ENCODE results near the gene ANXA5. TPM values are rescaled to one million over a fixed set of nuclear protein-coding genes. Genes with fewer than 3 reads are reported as not detected.

The ANXA5 gene
- total RNA-seq, 1 experiment from 2014 or later = 349 TPM

DNA sequence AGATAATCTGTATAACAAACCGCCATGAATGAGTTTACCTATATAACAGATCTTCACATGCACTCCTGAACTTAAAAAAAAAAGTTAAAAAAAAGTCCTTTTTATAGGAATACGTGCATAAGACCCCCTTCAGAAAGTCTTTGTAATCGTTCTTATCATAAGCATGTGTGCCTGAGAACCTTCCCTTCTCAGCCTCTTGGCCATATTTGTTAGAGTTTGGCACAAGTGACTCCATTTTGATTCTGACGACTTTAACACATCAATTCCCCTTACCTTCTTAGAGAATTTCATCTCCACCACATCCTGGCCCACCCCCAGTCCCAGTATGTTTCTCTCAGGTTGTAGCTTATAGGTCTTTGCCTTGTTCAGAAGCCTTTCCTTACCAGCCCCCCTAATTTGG lies 16.0 kb upstream of the ANXA5 start:
- DNase-seq (ENCODE audit: extremely low read depth, low read depth) = no peak

DNA sequence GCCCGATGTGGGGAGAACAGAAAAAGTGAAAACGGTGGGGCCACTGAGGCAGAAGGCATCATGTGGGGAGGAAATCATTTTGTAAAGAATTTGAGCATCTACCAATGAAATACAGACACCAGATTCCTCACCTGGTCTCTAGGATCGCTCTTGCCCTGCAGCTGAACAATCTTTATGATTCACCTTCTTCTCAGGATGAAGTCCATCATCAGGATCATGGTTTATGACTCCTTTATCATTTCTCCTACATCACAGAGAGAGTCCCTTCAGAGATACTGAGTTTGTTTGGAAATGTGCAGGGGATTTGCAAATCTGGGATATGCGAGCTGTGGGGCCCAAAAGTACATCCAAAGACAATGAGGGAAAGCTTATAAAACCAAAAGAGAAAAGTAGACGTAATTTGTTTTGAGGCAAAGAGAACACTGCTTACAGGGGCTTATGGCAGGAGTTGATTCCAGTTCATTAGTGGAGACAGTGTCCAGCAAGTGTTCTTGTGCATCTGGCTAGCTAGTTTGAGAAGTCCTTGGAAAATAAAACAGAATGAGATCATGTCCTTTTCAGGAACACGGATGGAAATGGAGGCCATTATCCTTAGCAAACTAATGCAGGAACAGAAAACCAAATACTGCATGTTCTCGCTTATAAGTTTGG lies 15.3 kb upstream of the ANXA5 start:
- no peak for DNase-seq (ENCODE audit: extremely low read depth, low read depth)

- DNase-seq (ENCODE audit: extremely low read depth, low read depth) = peak; percentile 74
Measured at GRCh38 chr4:121711263-121712000, 14.7 kb upstream of the ANXA5 start.

- no peak for DNase-seq (ENCODE audit: extremely low read depth, low read depth)
Measured at GRCh38 chr4:121709766-121710405, 13.1 kb upstream of the ANXA5 start.

GRCh38 chr4:121707344-121707743 lies 10.6 kb upstream of the ANXA5 start:
- DNase-seq (ENCODE audit: extremely low read depth, low read depth) = no peak

GRCh38 chr4:121706595-121707021 lies 9.8 kb upstream of the ANXA5 start:
- no peak for DNase-seq (ENCODE audit: extremely low read depth, low read depth)

GRCh38 chr4:121705521-121705920 lies 8.7 kb upstream of the ANXA5 start:
- DNase-seq (ENCODE audit: extremely low read depth, low read depth) = no peak

DNA sequence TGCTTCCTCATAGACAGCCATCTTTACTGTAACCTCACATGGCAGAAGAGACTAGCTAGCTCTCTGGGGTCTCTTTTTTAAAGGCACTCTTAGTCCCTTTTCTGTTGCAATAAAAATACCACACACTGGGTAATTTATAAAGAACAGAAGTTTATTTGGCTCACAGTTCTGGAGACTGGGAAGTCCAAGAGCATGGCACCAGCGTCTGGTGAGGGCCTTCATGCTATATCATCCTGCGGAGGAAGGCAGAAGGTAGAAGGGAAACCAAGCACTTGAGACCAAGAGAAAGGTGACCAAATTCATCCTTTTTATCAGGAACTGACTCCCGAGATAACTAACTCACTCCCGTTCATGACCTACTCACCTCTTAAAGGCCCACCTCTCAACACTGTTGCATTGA lies 5.4 kb upstream of the ANXA5 start:
- DNase-seq (ENCODE audit: extremely low read depth, low read depth) = no peak

- no peak for DNase-seq (ENCODE audit: extremely low read depth, low read depth)
Measured at GRCh38 chr4:121701263-121701662, 4.5 kb upstream of the ANXA5 start.

DNA sequence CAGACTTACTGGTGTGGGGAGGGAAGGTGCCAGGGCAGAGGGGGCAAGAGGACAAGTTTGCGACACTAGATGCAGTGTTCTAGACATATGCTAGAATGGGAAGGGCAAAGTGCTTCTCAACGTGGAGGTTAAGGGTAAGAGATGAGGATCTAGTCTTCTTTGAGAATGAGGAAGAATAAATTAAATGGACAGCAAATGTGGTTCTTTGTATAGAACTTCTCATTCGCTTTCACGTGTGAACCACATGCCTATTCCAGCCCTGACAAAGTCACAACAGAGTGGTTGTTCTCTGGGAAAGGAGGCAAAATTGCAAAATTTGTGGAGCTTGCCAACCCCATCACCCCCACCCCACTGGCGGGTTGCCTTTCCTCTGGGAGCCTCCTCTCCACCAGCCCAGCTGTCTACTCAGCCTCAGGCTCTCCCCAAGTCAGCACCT lies 1.5 kb upstream of the ANXA5 start:
- no peak for DNase-seq (ENCODE audit: extremely low read depth, low read depth)

DNA sequence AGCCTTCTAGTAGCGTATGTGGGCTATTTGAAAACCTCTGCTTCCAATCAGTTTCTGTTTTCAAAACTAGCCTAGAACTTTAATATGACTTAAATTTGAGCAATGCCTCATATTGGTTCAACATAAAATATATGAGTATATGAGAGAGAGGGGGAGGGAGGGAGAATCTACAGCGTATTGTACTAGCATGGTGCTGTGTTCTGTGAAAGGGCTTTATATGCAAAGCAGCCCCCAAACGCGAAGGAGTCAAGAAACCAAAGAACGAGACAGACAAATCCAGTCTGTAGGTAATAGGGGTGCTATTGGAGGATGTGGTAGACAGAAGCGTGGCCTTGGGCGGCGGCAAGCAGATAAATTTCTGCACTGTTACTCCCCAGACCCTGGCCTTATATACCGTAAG lies 784 bp upstream of the ANXA5 start:
- no peak for DNase-seq (ENCODE audit: extremely low read depth, low read depth)

- DNase-seq (ENCODE audit: extremely low read depth, low read depth) = no peak
Measured at GRCh38 chr4:121696170-121696580, 605 bp downstream of the ANXA5 start.

- DNase-seq (ENCODE audit: extremely low read depth, low read depth) = no peak
Measured at GRCh38 chr4:121693886-121694285, 2.9 kb downstream of the ANXA5 start.

GRCh38 chr4:121693450-121693849 lies 3.3 kb downstream of the ANXA5 start:
- no peak for DNase-seq (ENCODE audit: extremely low read depth, low read depth)

DNA sequence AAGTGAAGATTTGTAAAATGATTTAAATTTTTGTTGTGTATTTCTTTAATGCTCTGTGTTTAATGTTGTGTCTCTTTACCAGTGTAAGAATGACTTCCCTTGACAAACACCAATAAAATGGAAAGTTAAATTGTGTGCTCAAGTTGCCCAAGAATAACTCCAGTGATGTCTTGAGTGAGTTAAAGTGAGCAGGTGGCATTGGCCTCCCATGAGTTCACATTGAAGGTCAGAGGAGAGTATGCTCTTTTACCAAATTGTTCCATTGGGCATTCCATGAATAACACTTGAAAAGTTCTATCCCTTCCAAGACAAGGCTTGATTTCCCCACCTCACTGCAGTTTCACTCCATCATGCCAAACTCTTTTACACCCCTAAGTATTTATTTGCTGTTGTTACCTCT lies 4.5 kb downstream of the ANXA5 start:
- no peak for DNase-seq (ENCODE audit: extremely low read depth, low read depth)

- no peak for DNase-seq (ENCODE audit: extremely low read depth, low read depth)
Measured at GRCh38 chr4:121690001-121690400, 6.8 kb downstream of the ANXA5 start.

- DNase-seq (ENCODE audit: extremely low read depth, low read depth) = no peak
Measured at GRCh38 chr4:121688701-121689100, 8.1 kb downstream of the ANXA5 start.

DNA sequence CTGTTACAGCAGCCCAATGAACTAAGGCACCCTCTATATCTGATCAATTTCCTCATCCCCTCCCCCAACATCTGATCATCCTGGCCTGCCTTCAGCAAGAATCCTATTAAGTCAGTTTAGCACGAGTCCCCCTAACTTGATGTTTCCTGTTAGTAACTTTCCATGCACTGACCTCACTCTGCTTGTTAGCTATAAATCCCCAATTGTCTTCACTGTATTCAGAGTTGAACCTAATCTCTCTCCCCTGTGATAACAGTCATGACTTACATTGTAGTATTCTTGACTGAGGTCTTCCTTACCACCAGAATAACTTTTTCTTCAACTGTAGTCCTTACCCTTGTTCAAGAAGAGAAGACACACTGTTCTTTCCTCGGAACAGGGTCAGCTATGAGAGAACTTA lies 8.5 kb downstream of the ANXA5 start:
- DNase-seq (ENCODE audit: extremely low read depth, low read depth) = no peak

- peak; percentile 34 for DNase-seq (ENCODE audit: extremely low read depth, low read depth)
Measured at GRCh38 chr4:121686255-121686654, 10.5 kb downstream of the ANXA5 start.

DNA sequence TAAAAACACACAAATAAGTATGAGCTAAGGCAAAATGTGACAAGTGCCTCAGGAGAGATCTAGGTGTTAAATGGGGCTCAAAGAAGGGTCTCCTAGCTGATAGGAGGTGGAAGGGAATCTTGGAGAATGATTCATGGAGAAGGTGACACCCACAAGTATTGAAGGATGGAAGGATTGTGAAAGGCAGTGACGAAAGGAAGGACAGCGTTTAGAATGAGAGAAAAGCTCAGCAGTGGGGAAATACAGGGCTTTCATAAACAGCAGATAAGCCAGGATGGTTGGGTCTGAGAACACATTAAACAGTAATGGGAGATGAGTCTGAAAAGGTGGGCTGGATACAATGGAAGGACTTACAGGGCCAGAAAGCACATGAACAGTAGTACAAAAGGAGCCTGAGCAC lies 11.5 kb downstream of the ANXA5 start:
- DNase-seq (ENCODE audit: extremely low read depth, low read depth) = no peak

- no peak for DNase-seq (ENCODE audit: extremely low read depth, low read depth)
Measured at GRCh38 chr4:121684561-121684960, 12.2 kb downstream of the ANXA5 start.

DNA sequence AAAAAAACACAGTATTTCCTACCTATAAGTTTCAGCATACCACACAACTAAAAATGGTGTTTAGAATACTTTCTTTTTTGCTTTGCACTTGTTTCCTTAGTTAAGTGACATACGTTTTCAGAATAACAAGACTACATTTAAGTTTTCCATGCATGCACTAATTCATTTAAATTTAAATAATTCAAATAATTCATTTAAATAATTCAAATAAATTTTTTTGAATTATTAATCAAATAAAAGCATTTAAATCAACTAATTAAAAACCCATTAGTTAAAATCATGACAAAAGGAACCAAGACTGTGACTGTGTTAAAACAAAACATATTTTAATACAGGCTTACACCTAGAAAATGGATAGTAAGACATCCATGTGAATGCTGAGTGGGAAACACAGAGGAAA lies 12.8 kb downstream of the ANXA5 start:
- DNase-seq (ENCODE audit: extremely low read depth, low read depth) = no peak
